T-helper 1 cell treated with Interleukin-12 subunit alpha and Interleukin-12 subunit beta and Interleukin-4 antibody, amounts not matched to agents 30 μg/mL and 1 μg/mL, for 36 hours (primary cell): ENCODE data around the gene FBXO39.
A peak's percentile ranks its signal among the peaks of the same experiment; 100 is the strongest.
"Not testable (repeated sequence)": the region's sequence is repeated elsewhere in the genome, so short reads cannot be mapped to it uniquely, and the experiment has no call there.

Experiments
- H3K27ac Mint-ChIP-seq: one replicate; pipeline ENCODE4 v1.8.0; 2021; ENCODE audit warnings: mild to moderate bottlenecking, mixed read lengths
- H3K27me3 Mint-ChIP-seq: one replicate; pipeline ENCODE4 v1.8.0; 2021; ENCODE audit warnings: low read depth, mixed read lengths
- H3K36me3 Mint-ChIP-seq: one replicate; pipeline ENCODE4 v1.8.0; 2021; ENCODE audit warnings: low read depth, mixed read lengths
- H3K4me1 Mint-ChIP-seq: one replicate; pipeline ENCODE4 v1.8.0; 2021; ENCODE audit warnings: low read depth, mixed read lengths
- H3K4me3 Mint-ChIP-seq: one replicate; pipeline ENCODE4 v1.8.0; 2021; ENCODE audit warnings: mild to moderate bottlenecking, moderate library complexity, mixed read lengths
- H3K9me3 Mint-ChIP-seq: one replicate; pipeline ENCODE4 v1.8.0; 2021; ENCODE audit warnings: mixed read lengths

FBXO39 gene

DNA sequence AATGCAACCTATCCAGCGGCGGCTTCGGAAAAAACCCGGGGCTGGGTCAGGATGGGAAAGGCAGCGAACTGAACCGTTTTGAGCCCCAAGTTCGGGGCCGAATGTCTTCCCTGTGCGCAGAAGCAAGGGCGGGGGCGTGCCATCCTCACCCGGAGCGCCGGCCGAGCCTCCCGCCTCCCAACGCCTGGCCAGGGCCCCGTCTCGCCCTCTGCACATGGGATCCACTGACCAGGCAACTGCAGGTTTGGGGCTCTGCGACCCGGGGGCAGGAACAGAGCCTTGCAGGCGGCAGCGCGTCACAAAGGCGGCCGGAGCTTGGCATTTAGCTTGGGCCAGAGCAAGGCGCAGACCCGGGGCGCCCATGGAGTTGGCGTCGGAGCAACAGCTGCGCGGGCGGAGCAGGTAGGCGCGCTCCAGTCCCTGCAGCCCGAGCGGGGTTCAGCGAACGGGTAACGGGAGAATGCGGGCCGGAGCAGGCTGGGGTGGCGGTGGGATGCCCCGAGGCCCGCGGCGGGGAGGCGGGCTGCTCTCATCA, at the start of gene FBXO39:
FBXO39 (plus strand) TSS at position 345 of the 535 bp plus-strand sequence. CDS start 3,654 bp downstream, outside the sequence.
- H3K27me3 Mint-ChIP-seq: no peaks in the 10 kb centered on the region
- peaks cover 77% of the 10 kb centered on the region for H3K9me3 Mint-ChIP-seq
- no peak within 1 kb of the TSS for H3K4me3 Mint-ChIP-seq
- H3K27ac Mint-ChIP-seq: no peak within 1 kb of the TSS
- peaks cover 8% of the 10 kb centered on the region for H3K4me1 Mint-ChIP-seq
- peaks cover 83% of the 10 kb centered on the region for H3K36me3 Mint-ChIP-seq

- H3K36me3 Mint-ChIP-seq: no peaks in the 10 kb centered on the region
- H3K9me3 Mint-ChIP-seq: no peaks in the 10 kb centered on the region
- H3K4me1 Mint-ChIP-seq: no peaks in the 10 kb centered on the region
- H3K27ac Mint-ChIP-seq: no peak overlapping the region
- no peak overlapping the region for H3K4me3 Mint-ChIP-seq
- peaks cover 32% of the 10 kb centered on the region for H3K27me3 Mint-ChIP-seq
Observed at GRCh38 chr17:6729531-6729930, 46.5 kb upstream of the FBXO39 start.

GRCh38 chr17:6746665-6747064, 29.4 kb upstream of the FBXO39 start:
- H3K27ac Mint-ChIP-seq, H3K9me3 Mint-ChIP-seq, H3K4me3 Mint-ChIP-seq, H3K36me3 Mint-ChIP-seq, H3K4me1 Mint-ChIP-seq: not testable (repeated sequence)
- peaks cover 49% of the 10 kb centered on the region for H3K27me3 Mint-ChIP-seq

GRCh38 chr17:6748617-6749016, 27.4 kb upstream of the FBXO39 start:
- Mint-ChIP-seq H3K36me3 (no peaks in the 10 kb centered on the region), H3K27ac (no peak overlapping the region), H3K4me1 (peaks cover 13% of the 10 kb centered on the region)

GRCh38 chr17:6749519-6749918, 26.5 kb upstream of the FBXO39 start:
- no peaks in the 10 kb centered on the region for H3K9me3 Mint-ChIP-seq
- no peak overlapping the region for H3K27ac Mint-ChIP-seq
- peaks cover 26% of the 10 kb centered on the region for H3K27me3 Mint-ChIP-seq
- peaks cover 16% of the 10 kb centered on the region for H3K4me1 Mint-ChIP-seq
- no peaks in the 10 kb centered on the region for H3K36me3 Mint-ChIP-seq
- no peak overlapping the region for H3K4me3 Mint-ChIP-seq

More at GRCh38 chr17:6748617-6749016, 27.4 kb upstream of the FBXO39 start:
- Mint-ChIP-seq H3K4me3 (no peak overlapping the region), H3K27me3 (peaks cover 35% of the 10 kb centered on the region), H3K9me3 (no peaks in the 10 kb centered on the region)

- Mint-ChIP-seq H3K36me3 (peaks cover 13% of the 10 kb centered on the region), H3K27me3 (peaks cover 8% of the 10 kb centered on the region), H3K4me3 (no peak overlapping the region), H3K27ac (peak overlapping the region; percentile 72), H3K4me1 (peaks cover 27% of the 10 kb centered on the region), H3K9me3 (no peaks in the 10 kb centered on the region)
Observed at GRCh38 chr17:6752068-6752909, 23.7 kb upstream of the FBXO39 start.

- Mint-ChIP-seq H3K4me1 (peaks cover 33% of the 10 kb centered on the region), H3K27me3 (peaks cover 5% of the 10 kb centered on the region), H3K27ac (peak overlapping the region; percentile 72), H3K4me3 (no peak overlapping the region), H3K36me3 (peaks cover 19% of the 10 kb centered on the region), H3K9me3 (no peaks in the 10 kb centered on the region)
Observed at GRCh38 chr17:6753006-6753445, 23.0 kb upstream of the FBXO39 start.

DNA sequence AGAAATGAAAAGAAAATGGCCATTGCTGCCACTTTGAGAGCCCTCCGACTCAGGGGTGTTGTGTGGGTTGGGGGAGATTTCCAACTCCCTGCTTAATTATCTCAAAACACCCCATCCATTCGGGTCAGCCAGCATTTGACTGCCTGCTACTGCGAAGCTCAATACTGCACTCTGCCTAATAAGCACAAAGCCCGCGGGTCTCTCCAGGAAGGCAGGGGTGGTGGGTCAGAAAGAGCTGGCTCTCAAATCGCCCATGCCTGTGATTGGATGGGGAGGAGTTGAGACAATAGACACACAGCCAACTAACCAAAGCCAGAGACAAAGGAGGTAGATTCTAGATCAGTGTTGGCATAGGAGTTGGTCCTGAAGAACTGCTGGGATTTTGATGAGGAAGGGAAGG, 22.5 kb upstream of the FBXO39 start:
- Mint-ChIP-seq H3K36me3 (peaks cover 24% of the 10 kb centered on the region), H3K4me1 (peaks cover 38% of the 10 kb centered on the region), H3K27ac (peak overlapping the region; percentile 64)

DNA sequence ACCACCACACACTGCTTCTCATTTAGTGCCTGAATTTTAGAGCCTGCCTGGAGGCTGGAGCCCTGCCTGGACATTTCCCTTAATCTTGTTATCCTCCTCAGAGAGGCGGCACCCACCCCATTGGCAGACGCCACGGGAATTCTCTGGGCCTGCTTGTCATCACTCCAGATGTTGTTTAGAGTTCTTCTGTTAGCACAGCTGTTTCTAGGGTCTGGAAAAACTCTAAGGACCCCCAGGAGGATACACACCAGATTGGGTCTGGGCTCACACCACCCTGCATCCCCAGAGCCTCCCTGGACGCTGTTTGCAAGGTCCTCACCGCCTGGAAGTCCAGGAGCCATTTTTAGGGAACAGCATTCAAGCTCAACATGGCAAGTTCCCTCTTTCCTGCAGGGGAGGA, 20.7 kb upstream of the FBXO39 start:
- peak overlapping the region; percentile 99 for H3K27ac Mint-ChIP-seq
- H3K36me3 Mint-ChIP-seq: peaks cover 39% of the 10 kb centered on the region
- no peaks in the 10 kb centered on the region for H3K9me3 Mint-ChIP-seq
- H3K4me3 Mint-ChIP-seq: peak overlapping the region; percentile 100
- peaks cover 48% of the 10 kb centered on the region for H3K4me1 Mint-ChIP-seq
- no peaks in the 10 kb centered on the region for H3K27me3 Mint-ChIP-seq

More for the DNA sequence above, 22.5 kb upstream of the FBXO39 start:
- H3K4me3 Mint-ChIP-seq: peak overlapping the region; percentile 9
- H3K27me3 Mint-ChIP-seq: peaks cover 2% of the 10 kb centered on the region
- no peaks in the 10 kb centered on the region for H3K9me3 Mint-ChIP-seq

DNA sequence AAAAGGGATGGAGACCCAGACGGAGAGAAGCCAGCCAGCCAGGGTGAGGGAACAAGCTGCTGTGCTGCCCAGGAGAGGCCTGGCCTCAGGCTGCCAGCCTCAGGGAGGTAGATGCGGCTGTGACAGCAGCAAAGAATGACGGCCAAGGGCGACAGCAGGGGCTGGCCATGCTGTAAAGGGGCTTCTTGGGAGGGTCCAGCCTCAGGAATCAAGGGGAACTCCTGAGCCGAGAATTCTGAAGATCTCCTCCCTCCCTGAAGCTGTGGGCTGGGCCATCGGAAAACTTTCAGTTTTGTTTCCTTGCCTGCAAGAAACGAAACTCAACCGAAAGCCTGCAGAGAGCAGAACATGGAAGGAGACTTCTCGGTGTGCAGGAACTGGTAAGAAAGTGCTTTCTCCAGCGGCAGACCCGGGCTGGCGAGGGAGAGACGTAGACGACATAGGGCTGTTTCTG, 20.3 kb upstream of the FBXO39 start, which contains the start of gene XAF1:
XAF1 (plus strand) TSS at position 316 of the 454 bp plus-strand sequence; CDS start at position 349, 33 bp downstream.
- Mint-ChIP-seq H3K4me1 (peaks cover 52% of the 10 kb centered on the region), H3K27me3 (no peaks in the 10 kb centered on the region), H3K4me3 (peak within 1 kb of the TSS; percentile 100), H3K9me3 (no peaks in the 10 kb centered on the region), H3K27ac (peak within 1 kb of the TSS; percentile 99), H3K36me3 (peaks cover 44% of the 10 kb centered on the region)

GRCh38 chr17:6756425-6757031, 19.5 kb upstream of the FBXO39 start:
- peaks cover 56% of the 10 kb centered on the region for H3K4me1 Mint-ChIP-seq
- H3K4me3 Mint-ChIP-seq: peak overlapping the region; percentile 100

GRCh38 chr17:6757747-6758146, 18.3 kb upstream of the FBXO39 start:
- Mint-ChIP-seq H3K4me3 (peak overlapping the region; percentile 100), H3K27me3 (no peaks in the 10 kb centered on the region), H3K36me3 (peaks cover 64% of the 10 kb centered on the region), H3K4me1 (peaks cover 55% of the 10 kb centered on the region), H3K9me3 (no peaks in the 10 kb centered on the region), H3K27ac (peak overlapping the region; percentile 75)

More at GRCh38 chr17:6756425-6757031, 19.5 kb upstream of the FBXO39 start:
- H3K27ac Mint-ChIP-seq: peak overlapping the region; percentile 99
- H3K27me3 Mint-ChIP-seq: no peaks in the 10 kb centered on the region
- peaks cover 52% of the 10 kb centered on the region for H3K36me3 Mint-ChIP-seq
- H3K9me3 Mint-ChIP-seq: no peaks in the 10 kb centered on the region

- peaks cover 94% of the 10 kb centered on the region for H3K36me3 Mint-ChIP-seq
- H3K27me3 Mint-ChIP-seq: no peaks in the 10 kb centered on the region
- H3K27ac Mint-ChIP-seq: no peak overlapping the region
- H3K4me3 Mint-ChIP-seq: no peak overlapping the region
- H3K4me1 Mint-ChIP-seq: peaks cover 59% of the 10 kb centered on the region
- peaks cover 19% of the 10 kb centered on the region for H3K9me3 Mint-ChIP-seq
Observed at GRCh38 chr17:6761779-6762178, 14.2 kb upstream of the FBXO39 start.

GRCh38 chr17:6768447-6768846, 7.6 kb upstream of the FBXO39 start:
- Mint-ChIP-seq H3K4me3 (no peak overlapping the region), H3K27ac (no peak overlapping the region), H3K9me3 (peaks cover 69% of the 10 kb centered on the region), H3K4me1 (peaks cover 27% of the 10 kb centered on the region), H3K36me3 (peaks cover 98% of the 10 kb centered on the region), H3K27me3 (no peaks in the 10 kb centered on the region)
